UCSD-AML1 (cell line): Measurements from ENCODE around the gene FGFR2.

ENCODE experiments used
- DNase-seq: peaks from one replicate; lab custom pipeline; 2025; ENCODE audit not compliant: unreplicated experiment; lab: John Stamatoyannopoulos, UW

Gene FGFR2

GRCh38 chr10:121500701-121501332, 97.4 kb downstream of the FGFR2 start:
- DNase-seq: no peak

GRCh38 chr10:121497513-121498470, 100.5 kb downstream of the FGFR2 start:
- no peak for DNase-seq

- DNase-seq: no peak
Observed at GRCh38 chr10:121495719-121496118, 102.5 kb downstream of the FGFR2 start.

- DNase-seq: no peak
Observed at GRCh38 chr10:121494296-121494695, 103.9 kb downstream of the FGFR2 start.

DNA sequence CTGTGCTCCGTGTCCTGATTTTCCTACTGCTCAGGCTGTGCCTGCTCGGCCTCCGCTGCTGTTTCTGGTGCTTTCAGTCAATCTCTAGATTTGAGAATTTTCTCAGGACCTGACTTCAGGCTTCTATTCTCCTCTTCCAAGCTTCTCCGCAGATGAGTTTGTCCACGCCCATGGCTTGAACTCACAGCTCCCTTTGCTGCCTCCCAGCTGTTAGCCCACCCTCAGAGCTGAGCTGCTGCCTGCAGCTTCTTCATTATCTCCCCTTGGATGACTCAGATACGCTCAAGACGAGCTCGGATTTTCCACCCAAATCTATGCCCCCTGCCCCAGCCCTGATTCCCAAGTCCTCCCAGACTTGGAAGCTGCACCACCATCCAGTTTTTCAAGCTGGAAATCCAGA, 104.7 kb downstream of the FGFR2 start:
- no peak for DNase-seq

- DNase-seq: no peak
Observed at GRCh38 chr10:121490871-121491519, 107.2 kb downstream of the FGFR2 start.

DNA sequence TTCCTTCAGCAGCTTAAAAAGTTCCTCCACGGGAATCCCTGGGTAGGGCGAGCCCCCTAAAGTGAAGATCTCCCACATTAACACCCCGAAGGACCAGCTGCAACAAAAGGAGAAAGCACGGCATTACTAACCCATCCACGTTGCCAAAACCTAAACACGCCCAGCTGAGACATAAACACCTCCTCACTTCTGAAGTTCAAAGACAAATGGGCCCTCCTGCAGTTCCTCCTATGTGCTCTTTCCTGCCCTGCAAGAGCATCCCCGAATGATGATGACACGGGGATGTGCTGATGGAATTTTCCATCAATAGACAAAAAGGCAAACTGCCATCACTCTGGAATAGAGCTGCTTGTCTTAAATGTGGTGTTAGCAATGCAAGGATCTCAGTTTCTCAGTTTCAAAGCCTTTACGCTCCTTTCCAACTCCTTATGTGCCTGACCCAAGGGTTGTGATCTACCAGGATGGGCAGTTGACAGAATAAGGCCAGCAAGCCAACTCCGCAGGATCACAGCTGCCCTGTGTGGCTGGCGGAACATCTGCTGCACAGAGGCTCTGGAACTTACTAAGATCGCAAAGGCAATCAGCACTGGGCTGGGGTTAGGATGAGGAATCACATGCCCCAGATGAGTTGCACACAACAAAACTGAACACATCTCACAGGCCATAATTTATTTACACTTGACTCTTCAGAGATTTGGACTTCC, 112.7 kb downstream of the FGFR2 start:
- no peak for DNase-seq

GRCh38 chr10:121484816-121485215, 113.4 kb downstream of the FGFR2 start:
- DNase-seq: no peak

- no peak for DNase-seq
Observed at GRCh38 chr10:121484401-121484800, 113.8 kb downstream of the FGFR2 start.

DNA sequence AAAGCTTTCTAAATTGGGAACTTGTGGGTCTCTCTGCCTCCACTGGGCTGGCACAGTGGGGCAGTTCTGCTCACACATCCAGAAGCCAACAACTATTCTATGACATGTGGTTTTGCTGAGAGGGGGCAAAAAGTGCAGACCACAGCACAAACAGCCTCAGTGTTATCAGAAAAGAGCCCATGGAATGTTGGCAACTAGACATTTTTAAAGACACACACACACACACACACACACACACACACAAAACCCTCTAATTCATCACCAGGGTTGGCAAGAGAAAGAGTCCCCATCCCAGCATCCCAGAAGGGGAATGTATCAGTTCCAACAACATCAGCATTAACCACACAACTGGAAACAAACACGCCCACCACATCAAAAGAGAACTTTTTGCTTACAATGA, 117.1 kb downstream of the FGFR2 start:
- no peak for DNase-seq

DNA sequence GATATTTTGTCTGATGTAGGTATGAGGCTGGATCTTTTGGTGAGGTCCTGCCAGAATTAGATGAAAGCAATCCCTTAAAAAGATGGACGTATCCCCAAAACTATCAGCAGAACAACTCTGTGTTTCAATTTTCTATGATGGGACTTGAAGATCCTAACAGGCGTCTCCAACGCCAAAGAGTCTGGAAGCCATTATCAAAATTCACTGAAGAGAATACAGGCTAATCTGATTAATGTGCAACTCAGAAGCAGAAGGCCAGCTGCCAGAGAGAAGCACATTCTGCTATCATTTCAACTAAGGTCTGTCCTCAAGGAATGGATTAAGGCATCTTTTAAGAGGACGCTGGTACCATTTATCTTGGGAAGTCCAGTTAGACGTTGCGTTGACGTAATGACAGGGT, 119.7 kb downstream of the FGFR2 start:
- DNase-seq: no peak

GRCh38 chr10:121469797-121470606, 128.2 kb downstream of the FGFR2 start:
- no peak for DNase-seq

- DNase-seq: no peak
Observed at GRCh38 chr10:121468726-121469125, 129.5 kb downstream of the FGFR2 start.

GRCh38 chr10:121466424-121466823, 131.8 kb downstream of the FGFR2 start:
- no peak for DNase-seq

GRCh38 chr10:121465215-121465614, 133.0 kb downstream of the FGFR2 start:
- DNase-seq: no peak

- no peak for DNase-seq
Observed at GRCh38 chr10:121464517-121464916, 133.7 kb downstream of the FGFR2 start.

- DNase-seq: no peak
Observed at GRCh38 chr10:121462955-121463354, 135.3 kb downstream of the FGFR2 start.

GRCh38 chr10:121462281-121462680, 136.0 kb downstream of the FGFR2 start:
- no peak for DNase-seq

GRCh38 chr10:121461307-121461706, 136.9 kb downstream of the FGFR2 start:
- DNase-seq: no peak

DNA sequence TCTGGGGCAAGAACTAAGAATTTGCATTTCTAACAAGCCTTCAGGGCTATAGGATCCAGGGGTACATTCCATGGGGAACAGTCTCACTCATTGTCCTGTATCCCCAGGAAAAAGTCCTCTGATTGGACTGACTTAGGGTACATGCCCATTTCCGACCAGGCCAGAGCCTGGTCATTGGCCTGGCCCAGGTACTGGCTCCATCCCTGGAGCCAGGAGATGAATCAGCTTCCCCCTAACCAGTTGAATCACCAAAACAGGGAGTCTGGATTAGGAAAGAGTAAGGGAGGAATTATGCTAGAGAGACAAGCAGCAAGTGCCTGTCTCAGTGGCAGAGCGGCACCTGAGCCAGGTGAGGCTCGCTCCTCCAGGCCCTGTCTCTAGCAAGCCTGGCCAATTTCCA, 137.5 kb downstream of the FGFR2 start:
- DNase-seq: no peak
